GM12873 (cell line): Measurements from ENCODE around the gene THSD1.

Experiments used
- CTCF ChIP-seq: IDR thresholded peaks from 2 replicates; pipeline ENCODE4 v1.5.1; 2012; ENCODE audit warnings: low read depth, mild to moderate bottlenecking, moderate library complexity, low read length, control low read depth; ENCODE audit not compliant: insufficient read depth; ENCODE audit errors: missing control alignments

The THSD1 gene

GRCh38 chr13:52405767-52406494, at the start of gene THSD1:
Gene THSD1, minus strand, starts transcription at chr13:52406172. Its CDS starts 3,572 bp downstream, at chr13:52402600.
- TF ChIP-seq CTCF, result no peak

GRCh38 chr13:52455677-52456041, 49.7 kb upstream of the THSD1 start:
- TF ChIP-seq CTCF, result no peak

GRCh38 chr13:52454820-52455676, 49.1 kb upstream of the THSD1 start, which contains the start of gene CKAP2:
Gene CKAP2, plus strand, starts transcription at chr13:52455478. Its CDS starts 79 bp downstream, at chr13:52455557.
- no peak for TF ChIP-seq CTCF

GRCh38 chr13:52454459-52454819, 48.5 kb upstream of the THSD1 start:
- TF ChIP-seq CTCF, result no peak

GRCh38 chr13:52452470-52452869, 46.5 kb upstream of the THSD1 start:
- no peak for TF ChIP-seq CTCF

GRCh38 chr13:52451135-52451804, 45.3 kb upstream of the THSD1 start:
- TF ChIP-seq CTCF, result no peak

DNA sequence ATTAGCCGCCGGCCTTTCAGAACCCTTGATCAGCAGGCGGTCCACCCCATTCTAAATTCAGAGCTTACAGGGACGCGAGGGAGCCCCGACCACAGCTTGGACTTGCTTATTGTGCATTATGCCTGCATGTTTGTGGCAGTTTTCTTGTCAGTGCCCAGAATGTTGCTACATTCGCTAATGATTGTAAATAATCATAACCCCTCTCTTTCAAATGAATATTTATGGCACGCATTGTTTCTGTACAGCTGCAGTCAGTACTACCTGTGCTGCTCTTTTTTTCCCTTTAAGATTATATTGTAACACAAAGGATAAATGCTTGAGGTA, 44.8 kb upstream of the THSD1 start:
- no peak for TF ChIP-seq CTCF
